Activated naive CD8-positive, alpha-beta T cell treated with anti-CD3 and anti-CD28 coated beads for 36 hours (primary cell): ENCODE results near the gene TMUB1. TPM values are rescaled to one million over a fixed set of nuclear protein-coding genes. Genes with fewer than 3 reads are reported as not detected.

Experiments
- DNase-seq: peaks from one replicate; pipeline ENCODE4 v3.0.0; 2021
- H3K27ac Mint-ChIP-seq: one replicate; pipeline ENCODE4 v1.8.0; 2022; ENCODE audit warnings: mild to moderate bottlenecking, moderate library complexity, mixed read lengths
- H3K27me3 Mint-ChIP-seq: one replicate; pipeline ENCODE4 v1.8.0; 2022; ENCODE audit warnings: mild to moderate bottlenecking, mixed read lengths
- H3K36me3 Mint-ChIP-seq: one replicate; pipeline ENCODE4 v1.8.0; 2021; ENCODE audit warnings: mild to moderate bottlenecking, mixed read lengths
- H3K4me1 Mint-ChIP-seq: one replicate; pipeline ENCODE4 v1.8.0; 2021; ENCODE audit warnings: mixed read lengths
- H3K4me3 Mint-ChIP-seq: one replicate; pipeline ENCODE4 v1.8.0; 2022; ENCODE audit warnings: mild to moderate bottlenecking, moderate library complexity, mixed read lengths
- H3K9me3 Mint-ChIP-seq: one replicate; pipeline ENCODE4 v1.8.0; 2022; ENCODE audit warnings: mixed read lengths
- total RNA-seq, 2 experiments: library from RNA; stranded (reverse); gene quantifications; one replicate each; pipeline ENCODE4 v1.2.3, GENCODE V29; 2021

The TMUB1 gene
- total RNA-seq, 2 experiments from 2014 or later = 59.2 to 59.3 TPM

DNA sequence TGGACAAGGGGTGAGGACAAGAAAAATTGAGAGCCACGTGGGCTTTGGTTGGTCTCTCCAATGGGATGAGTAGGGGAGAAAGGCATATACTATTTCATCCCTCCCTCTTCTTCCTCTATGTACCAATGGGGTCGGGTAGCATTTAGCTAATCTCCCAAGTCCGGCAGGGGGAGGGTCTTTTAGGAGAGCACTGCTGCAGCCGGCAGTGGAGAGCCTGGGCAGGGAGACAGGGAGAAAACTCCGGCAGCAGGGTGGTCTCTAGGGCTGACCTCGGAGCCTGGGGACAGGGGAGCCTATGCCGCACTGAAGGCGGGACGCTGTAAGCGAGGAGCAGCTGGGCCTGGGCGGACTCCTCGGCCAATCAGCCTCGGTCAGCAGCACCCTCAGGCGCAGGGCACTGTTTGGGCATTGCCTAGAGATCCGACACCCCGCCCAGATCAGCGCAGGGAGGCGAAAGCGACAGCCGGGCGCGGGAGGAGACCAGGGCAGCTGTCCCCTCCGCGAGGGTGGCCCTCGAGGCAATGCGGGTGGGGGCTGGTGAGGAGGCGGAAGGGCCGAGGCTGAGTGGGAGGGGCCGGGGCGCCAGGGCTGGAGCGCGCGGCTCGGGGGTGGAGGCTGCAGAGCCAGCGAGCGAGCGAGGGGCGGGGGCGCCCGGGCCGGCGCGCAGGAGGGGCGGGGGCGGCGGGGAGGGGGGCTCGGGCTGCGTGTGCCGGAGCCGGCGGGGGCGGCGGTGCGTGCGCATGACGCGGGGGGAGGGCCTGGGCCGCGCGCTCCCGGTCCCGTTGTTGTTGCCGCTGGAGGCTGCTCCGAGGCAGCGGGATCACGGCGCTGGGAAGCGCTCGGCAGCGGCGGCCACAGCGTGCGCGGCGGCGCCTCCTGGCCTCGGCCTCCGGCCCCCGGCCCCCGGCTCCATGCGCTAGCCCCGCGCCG, 2.7 kb upstream of the TMUB1 start, which contains the start of gene AGAP3:
Gene AGAP3, plus strand, starts transcription at position 785 of the 930 bp plus-strand sequence. CDS start 267 bp downstream, outside the sequence.
- Mint-ChIP-seq H3K27me3 (peaks cover 24% of the 10 kb centered on the region), H3K27ac (peak within 1 kb of the TSS; percentile 82), H3K4me1 (peaks cover 34% of the 10 kb centered on the region), H3K4me3 (peak within 1 kb of the TSS; percentile 84), H3K36me3 (no peaks in the 10 kb centered on the region), H3K9me3 (no peaks in the 10 kb centered on the region)
- DNase-seq = peak; percentile 57

DNA sequence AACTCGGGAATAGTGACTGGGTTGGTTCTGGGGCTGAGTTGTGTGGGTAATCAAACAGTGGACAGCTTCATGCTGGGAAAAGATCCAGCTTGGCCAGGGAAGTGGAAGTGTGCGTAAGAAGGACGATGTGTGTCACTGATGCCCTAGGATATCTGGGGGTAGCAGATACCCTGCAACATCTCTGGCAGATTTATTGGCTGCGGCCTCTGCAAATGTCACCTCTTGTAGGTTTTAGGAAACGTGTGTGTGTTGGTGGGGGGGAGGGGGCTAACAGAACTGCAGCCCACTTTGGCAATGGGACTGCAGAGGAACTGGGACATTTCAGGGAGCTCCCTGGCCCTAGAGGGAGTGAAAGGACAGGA, 2.0 kb upstream of the TMUB1 start:
- no peak for DNase-seq
- Mint-ChIP-seq H3K36me3 (no peaks in the 10 kb centered on the region), H3K4me3 (peak overlapping the region; percentile 81), H3K27ac (peak overlapping the region; percentile 49), H3K27me3 (peaks cover 24% of the 10 kb centered on the region), H3K9me3 (no peaks in the 10 kb centered on the region), H3K4me1 (peaks cover 34% of the 10 kb centered on the region)

DNA sequence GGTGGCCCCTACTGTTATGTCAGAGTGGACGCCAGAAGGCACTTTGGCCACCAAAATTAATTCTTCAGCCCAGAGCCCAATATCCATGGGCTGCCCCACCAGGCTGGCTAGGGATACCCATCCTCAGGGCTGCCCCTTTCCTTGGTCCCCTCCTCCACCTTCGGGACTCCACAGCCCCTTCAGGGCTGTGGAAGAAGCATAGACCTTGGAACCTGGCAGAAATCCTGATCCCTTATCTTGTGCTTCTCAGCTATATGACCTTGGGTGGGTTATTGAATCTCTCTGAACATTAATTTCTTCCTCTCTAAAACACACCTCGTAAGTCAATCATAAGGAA, 499 bp upstream of the TMUB1 start:
- Mint-ChIP-seq H3K4me1 (peaks cover 37% of the 10 kb centered on the region), H3K9me3 (no peaks in the 10 kb centered on the region), H3K36me3 (peaks cover 8% of the 10 kb centered on the region), H3K27ac (peak overlapping the region; percentile 25), H3K4me3 (peak overlapping the region; percentile 99), H3K27me3 (peaks cover 17% of the 10 kb centered on the region)
- DNase-seq = no peak

DNA sequence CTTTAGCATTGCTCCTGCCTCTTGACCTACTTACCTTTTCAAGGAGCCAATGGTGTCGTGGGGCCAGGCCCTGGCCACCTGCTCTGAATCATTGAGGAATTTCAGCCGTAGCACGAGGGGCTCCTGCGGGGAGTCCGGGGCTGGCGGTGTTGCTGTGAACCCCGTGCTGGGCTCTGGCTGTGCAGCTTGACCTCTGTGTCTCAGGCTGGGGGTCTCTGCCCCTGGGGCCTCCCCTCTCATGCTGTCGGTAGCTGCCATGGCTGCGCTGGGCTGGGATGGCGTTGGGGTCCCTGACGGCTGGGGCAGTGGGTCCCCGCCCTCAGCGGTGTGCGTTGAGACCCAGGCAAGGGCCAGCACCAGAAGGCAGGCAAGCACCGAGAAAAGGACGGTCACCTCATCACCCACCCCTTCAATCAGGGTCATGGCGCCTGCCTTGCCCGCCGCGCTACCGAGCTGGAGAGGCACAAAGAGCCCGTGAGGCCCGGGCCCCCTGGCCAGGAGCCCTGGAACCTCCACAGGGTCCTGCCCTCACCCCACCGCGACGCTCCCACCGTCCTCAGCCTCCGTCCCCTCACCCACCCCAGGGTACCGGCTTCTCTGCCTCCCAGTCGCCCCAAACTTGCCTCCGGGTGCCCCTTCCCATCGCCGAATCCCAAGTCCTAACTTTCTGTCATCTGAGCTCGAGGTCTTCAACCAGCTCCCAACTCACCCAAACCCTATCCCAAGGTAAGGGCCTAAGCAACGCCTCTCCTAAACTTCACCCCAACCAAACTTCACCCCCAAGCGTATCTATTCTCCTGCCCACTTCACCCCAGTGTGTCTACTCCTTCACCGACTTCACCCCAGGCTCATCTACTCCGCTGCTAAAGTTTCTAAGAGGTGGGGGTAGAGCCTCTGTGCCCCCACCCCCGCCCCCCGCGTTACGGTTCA, 887 bp downstream of the TMUB1 start:
- H3K36me3 Mint-ChIP-seq = peaks cover 10% of the 10 kb centered on the region
- H3K9me3 Mint-ChIP-seq = no peaks in the 10 kb centered on the region
- H3K27me3 Mint-ChIP-seq = peaks cover 17% of the 10 kb centered on the region
- peaks cover 34% of the 10 kb centered on the region for H3K4me1 Mint-ChIP-seq
- H3K4me3 Mint-ChIP-seq = peak overlapping the region; percentile 99
- no peak for DNase-seq
- H3K27ac Mint-ChIP-seq = peak overlapping the region; percentile 91

DNA sequence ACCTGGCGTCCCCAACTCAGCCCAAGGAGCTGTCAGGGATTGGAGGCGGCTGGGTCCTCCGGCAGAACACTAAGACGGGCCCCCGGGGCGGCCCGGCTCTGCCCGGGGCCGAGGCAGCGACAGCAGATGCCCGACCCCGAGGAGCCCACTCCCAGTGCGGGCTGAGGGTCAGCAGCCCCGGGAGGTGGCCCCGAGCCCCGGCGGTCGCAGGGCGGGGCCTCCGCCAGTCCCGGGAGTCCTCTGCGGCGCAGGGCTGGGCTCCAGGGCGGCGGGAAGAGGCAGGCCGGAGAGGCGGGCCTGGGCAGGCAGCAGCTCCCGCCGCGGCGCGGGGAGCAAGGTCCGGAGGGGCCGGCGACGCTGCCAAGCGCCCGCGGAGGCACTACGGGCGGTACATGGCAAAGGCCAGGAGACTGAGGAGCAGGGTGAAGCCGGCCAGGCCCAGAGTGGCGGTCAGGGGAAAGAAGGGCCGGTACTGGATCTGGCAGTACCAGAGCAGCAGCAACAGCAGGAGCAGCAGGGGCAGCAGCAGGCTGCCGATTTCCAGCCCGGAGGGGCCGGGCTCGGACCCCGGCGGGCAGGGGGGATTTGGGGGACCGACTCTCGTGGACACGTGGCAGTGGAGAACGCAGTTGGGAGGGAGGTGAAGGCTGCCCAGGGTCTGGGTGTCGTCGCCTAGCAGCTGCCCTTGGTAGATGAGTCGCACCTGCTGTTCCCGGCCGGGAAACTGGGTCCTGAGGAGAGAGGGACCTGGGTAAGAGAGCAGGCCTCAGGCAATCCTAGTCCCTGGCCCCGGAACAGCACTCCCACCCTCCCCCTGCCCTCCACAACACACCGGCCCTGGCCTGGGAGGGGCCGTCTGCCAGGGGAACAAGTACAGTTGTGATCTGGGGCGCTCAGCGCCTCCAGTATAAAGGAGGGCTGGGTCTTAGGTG, 1.9 kb downstream of the TMUB1 start:
- no peak for DNase-seq
- H3K9me3 Mint-ChIP-seq = no peaks in the 10 kb centered on the region
- H3K27me3 Mint-ChIP-seq = peaks cover 17% of the 10 kb centered on the region
- H3K36me3 Mint-ChIP-seq = peaks cover 10% of the 10 kb centered on the region
- peaks cover 34% of the 10 kb centered on the region for H3K4me1 Mint-ChIP-seq
- peak overlapping the region; percentile 99 for H3K4me3 Mint-ChIP-seq
- H3K27ac Mint-ChIP-seq = peak overlapping the region; percentile 63

DNA sequence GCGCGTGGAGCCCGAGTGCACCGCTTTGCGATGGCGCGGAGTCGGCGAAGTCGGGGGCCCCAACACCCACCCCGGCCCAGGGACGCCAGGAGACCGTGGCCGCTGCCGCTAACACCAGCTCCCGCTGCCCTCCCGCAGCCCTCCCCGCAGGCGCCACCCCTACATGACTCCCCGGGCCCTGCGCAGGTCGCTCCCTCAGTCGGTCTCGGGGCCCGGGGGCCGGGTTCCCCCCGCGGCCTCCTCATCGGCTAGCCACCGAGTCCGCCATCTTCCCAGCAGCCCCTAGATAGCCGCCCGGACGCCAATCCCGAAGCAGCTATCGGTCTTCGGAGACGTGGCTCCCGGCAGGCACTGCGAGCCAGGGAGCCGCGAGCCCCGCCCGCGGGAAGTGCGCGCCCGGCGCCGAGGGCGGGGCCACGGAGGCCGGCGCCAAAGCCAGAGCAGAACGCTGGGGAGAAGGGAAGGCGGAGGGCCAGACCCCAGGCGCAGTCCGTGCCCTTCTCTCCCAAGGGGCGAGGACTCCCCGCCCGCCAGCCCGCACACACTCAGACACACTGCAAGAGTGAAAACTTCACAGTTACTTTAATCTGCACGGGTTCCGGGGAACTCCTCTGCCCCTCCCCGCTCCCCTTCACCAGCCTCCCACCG, 2.6 kb downstream of the TMUB1 start, which contains the start of gene FASTK:
Gene FASTK, minus strand, starts transcription at position 288 of the 648 bp plus-strand sequence. Its CDS starts 43 bp downstream, at position 245.
- Mint-ChIP-seq H3K4me3 (peak within 1 kb of the TSS; percentile 99), H3K9me3 (no peaks in the 10 kb centered on the region), H3K27ac (peak within 1 kb of the TSS; percentile 68), H3K4me1 (peaks cover 31% of the 10 kb centered on the region), H3K36me3 (peaks cover 15% of the 10 kb centered on the region), H3K27me3 (peaks cover 13% of the 10 kb centered on the region)
- peak; percentile 94 for DNase-seq

DNA sequence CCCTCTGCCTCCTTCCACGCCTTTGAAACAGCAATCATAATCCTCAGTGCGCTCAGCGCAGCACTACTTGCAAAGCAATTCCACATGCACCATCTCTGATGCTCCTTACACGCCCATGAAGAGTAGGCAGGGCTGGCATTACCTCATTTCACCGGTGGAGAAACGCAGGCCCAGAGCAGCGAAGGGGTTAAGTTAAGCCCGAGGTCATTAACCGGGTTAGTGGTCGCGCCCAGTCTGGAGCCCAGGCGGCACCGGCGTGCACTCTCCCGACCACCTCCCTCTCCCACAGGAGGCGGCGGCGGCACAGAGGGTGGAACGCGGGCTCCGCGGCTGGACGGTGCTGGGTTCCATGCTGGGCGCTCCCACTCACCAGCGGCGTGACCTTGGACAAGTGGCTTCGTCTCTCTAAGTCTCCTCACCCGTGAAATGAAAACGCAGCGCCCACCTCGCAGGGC, 3.2 kb downstream of the TMUB1 start:
- Mint-ChIP-seq H3K27ac (peak overlapping the region; percentile 68), H3K36me3 (peaks cover 15% of the 10 kb centered on the region), H3K4me1 (peaks cover 26% of the 10 kb centered on the region), H3K4me3 (peak overlapping the region; percentile 87), H3K27me3 (peaks cover 7% of the 10 kb centered on the region), H3K9me3 (no peaks in the 10 kb centered on the region)
- no peak for DNase-seq

DNA sequence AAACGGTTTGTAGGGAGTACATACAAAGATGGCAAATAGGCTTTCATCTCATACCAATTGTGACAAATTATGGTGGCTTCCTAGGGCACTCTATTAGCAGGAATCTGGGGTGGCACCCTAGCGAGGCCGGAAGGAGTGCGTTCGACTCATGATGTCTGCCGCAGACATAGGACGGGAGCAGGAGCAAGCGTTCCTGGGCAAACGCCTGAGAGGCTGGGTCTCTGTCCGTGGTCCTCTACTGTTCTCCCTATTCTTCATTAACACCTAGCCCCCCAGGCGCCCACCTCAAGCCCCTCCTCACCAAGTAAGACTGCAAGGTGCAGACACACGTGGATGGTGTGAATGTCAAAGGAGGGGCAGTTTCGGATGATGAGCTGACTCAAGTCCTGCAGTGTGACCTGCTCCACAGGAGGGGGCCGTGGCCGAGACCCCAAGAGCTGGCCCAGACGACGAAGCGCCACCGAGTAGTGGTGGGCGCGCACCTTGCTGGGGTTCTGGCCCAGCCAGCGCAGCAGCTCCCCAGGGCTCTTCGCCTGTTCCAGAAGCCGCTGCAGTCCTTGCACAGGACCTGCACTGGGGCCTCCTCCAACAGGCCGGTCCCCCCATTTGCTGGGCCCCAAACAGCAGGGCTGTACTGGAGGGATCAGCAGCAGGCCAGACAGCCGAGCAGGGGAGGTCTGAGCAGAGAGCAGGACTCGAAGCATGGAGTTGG, 3.9 kb downstream of the TMUB1 start:
- Mint-ChIP-seq H3K4me1 (peaks cover 22% of the 10 kb centered on the region), H3K27me3 (peaks cover under 1% of the 10 kb centered on the region), H3K4me3 (peak overlapping the region; percentile 87), H3K27ac (peak overlapping the region; percentile 68), H3K9me3 (no peaks in the 10 kb centered on the region), H3K36me3 (peaks cover 15% of the 10 kb centered on the region)
- DNase-seq = no peak

DNA sequence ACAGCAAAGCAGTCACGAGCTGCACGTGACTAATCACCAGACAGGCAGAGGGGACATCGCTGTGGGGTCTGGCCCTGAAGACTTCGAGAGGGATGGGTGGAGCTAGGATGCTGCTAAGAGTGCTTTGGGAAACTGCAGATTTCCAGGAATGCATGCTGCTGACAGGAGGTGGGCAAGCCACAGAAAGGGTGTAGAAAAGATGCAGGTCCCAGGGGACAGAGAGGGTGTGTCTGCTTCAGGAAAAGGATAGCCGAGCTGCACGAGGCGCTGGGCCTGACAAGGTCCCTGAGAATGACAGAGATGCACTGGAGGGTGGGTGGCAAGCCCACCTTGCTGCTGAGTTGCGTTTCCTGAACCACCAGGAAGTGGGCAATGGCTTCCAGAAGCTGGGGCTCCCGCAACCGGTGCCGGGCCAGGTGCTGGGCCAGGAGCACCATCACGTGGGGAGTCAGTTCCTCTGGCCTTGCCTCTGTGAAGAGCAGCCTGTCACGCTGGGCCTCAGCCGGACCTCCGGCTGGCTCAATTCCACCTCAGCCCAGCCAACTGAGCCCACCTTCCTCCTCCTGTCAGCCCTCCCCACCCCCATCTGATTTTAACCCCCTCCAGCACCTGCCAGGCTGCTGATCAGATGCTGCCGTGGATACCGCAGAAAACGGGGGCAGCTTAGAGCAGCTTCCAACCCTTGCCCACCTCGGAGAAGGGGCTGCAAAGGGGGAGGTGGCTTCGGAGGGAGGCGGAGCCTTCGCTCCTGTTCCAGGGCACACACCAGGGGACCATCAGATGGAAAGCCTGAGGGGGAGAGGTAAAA, 4.9 kb downstream of the TMUB1 start:
- Mint-ChIP-seq H3K36me3 (peaks cover 15% of the 10 kb centered on the region), H3K4me3 (peak overlapping the region; percentile 87), H3K27ac (peak overlapping the region; percentile 44), H3K9me3 (no peaks in the 10 kb centered on the region), H3K27me3 (no peaks in the 10 kb centered on the region), H3K4me1 (peaks cover 20% of the 10 kb centered on the region)
- DNase-seq = no peak

DNA sequence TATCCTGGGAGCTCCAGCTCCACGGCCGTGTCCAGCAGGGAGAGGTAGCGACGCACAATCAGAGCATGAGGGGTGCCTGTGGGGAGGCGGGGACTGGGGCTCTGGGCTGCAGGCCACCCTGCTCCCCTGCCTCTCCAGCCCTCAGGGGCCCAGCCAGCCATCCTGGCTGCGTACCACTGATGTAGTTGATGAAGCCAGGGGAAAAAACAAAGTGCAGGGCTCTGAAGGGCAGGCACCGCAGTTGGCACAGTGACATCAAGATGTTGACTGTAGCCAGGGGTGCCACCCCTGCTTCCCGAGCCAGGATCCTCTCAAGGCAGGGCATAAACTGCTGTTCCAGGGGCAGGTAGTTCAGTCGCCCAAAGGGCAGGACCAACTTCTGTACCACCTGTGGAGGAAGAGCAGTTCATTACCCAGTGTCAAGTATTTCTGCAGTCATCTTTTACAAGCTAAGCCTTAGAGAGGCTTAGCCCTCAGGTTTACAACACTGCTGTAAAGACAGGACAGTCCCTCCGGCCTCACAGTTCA, 5.5 kb downstream of the TMUB1 start:
- Mint-ChIP-seq H3K4me3 (peak overlapping the region; percentile 16), H3K27me3 (no peaks in the 10 kb centered on the region), H3K9me3 (no peaks in the 10 kb centered on the region), H3K36me3 (peaks cover 15% of the 10 kb centered on the region), H3K4me1 (peaks cover 18% of the 10 kb centered on the region), H3K27ac (peak overlapping the region; percentile 44)
- DNase-seq = no peak

DNA sequence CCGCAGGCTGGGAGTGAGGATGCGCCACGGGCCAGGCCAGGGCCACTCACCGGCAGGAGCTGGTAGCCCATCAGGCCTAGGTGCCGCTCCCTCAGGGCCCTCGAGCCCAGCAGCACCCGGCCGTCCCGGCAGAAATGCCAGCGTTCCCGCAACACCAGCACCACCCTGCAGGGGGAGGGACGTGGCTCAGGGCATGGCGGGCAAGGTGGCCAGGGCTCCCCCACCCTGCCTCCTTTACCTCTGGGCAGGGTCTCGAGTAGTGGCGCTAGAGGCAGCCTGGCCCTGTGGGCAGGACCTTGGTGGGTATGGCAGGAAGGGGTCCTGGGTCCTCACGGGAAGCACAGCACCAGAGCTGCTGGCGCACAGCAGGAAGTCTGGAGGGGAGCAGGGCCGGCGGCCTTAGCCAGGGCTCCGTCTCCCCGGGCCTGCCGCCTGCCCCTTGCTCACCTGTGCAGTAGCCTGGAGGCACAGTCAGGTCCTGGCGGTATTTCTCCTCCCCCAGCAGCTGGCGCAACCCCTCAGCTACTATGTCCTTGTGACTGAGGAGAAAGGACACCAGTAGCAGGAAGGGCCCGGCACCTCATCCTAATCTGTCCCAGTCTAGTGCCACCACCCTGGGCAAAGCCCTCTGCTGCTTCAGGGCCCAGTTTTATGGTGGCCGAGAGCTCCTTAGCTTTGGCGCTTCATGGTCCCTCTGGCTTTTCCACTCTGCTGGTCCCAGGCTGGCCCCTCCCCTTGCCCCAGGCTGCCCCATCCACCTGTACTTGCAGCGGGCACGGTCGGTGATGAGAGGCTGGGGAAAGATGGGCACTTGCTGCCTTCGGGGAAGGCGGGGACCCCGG, 6.2 kb downstream of the TMUB1 start:
- Mint-ChIP-seq H3K27me3 (no peaks in the 10 kb centered on the region), H3K4me3 (no peak overlapping the region), H3K4me1 (peaks cover 16% of the 10 kb centered on the region), H3K9me3 (no peaks in the 10 kb centered on the region), H3K36me3 (peaks cover 15% of the 10 kb centered on the region), H3K27ac (no peak overlapping the region)
- peak; percentile 35 for DNase-seq

DNA sequence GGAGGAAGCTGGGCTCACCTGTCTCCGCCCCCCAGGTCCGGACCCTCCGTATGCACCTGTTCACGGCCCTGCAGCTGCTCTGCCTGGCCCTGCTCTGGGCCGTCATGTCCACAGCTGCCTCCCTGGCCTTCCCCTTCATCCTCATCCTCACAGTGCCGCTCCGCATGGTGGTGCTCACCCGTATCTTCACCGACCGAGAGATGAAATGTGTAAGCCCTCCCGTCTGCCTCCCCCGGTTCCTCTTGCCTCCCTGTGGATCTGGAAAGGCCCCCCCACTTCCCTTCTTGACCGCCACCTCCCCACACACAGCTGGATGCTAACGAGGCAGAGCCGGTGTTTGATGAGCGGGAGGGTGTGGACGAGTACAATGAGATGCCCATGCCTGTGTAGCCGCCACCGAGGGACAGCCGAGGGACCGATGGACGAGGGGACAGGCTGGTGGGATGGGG, 7.3 kb downstream of the TMUB1 start:
- Mint-ChIP-seq H3K27me3 (no peaks in the 10 kb centered on the region), H3K36me3 (peaks cover 15% of the 10 kb centered on the region), H3K27ac (no peak overlapping the region), H3K4me3 (peak overlapping the region; percentile 47), H3K9me3 (no peaks in the 10 kb centered on the region), H3K4me1 (peaks cover 11% of the 10 kb centered on the region)
- DNase-seq = no peak
